Measurements from ENCODE around the gene GOLPH3. TPM values are rescaled to one million over a fixed set of nuclear protein-coding genes. Genes with fewer than 3 reads are reported as not detected.
A peak's percentile ranks its signal among the peaks of the same experiment; 100 is the strongest.
"Not testable (repeated sequence)": the region's sequence is repeated elsewhere in the genome, so short reads cannot be mapped to it uniquely, and the experiment has no call there.

Gene GOLPH3
- total RNA-seq, 1 donor from 2014 or later, result 72.9 TPM

- H3K36me3 Mint-ChIP-seq, result no peaks in the 10 kb centered on the region
- H3K4me1 Mint-ChIP-seq (ENCODE audit: unreplicated experiment), result no peaks in the 10 kb centered on the region
- no peak for DNase-seq (ENCODE audit: extremely low spot score, unreplicated experiment)
- TF ChIP-seq CTCF (conservative IDR thresholded peaks at IDR 0.05), result no peak
- no peak overlapping the region for H3K27ac Mint-ChIP-seq
- no peaks in the 10 kb centered on the region for H3K9me3 Mint-ChIP-seq
- no peaks in the 10 kb centered on the region for H3K27me3 Mint-ChIP-seq
- H3K4me3 Mint-ChIP-seq, result no peak overlapping the region
Measured at GRCh38 chr5:32083981-32084430, 90.1 kb downstream of the GOLPH3 start.

GRCh38 chr5:32082701-32083100 is 91.4 kb downstream of the GOLPH3 start:
- Mint-ChIP-seq H3K36me3 (no peaks in the 10 kb centered on the region), H3K27ac (no peak overlapping the region)
- TF ChIP-seq CTCF (conservative IDR thresholded peaks at IDR 0.05), result no peak

GRCh38 chr5:32080565-32080964 is 93.6 kb downstream of the GOLPH3 start:
- not testable (repeated sequence) for H3K9me3 Mint-ChIP-seq; H3K4me1 Mint-ChIP-seq (ENCODE audit: unreplicated experiment); DNase-seq (ENCODE audit: extremely low spot score, unreplicated experiment)

More at GRCh38 chr5:32082701-32083100, 91.4 kb downstream of the GOLPH3 start:
- Mint-ChIP-seq H3K27me3 (no peaks in the 10 kb centered on the region), H3K4me1 (ENCODE audit: unreplicated experiment) (no peaks in the 10 kb centered on the region), H3K9me3 (no peaks in the 10 kb centered on the region), H3K4me3 (no peak overlapping the region)
- DNase-seq (ENCODE audit: extremely low spot score, unreplicated experiment), result no peak

GRCh38 chr5:32078855-32079254 is 95.3 kb downstream of the GOLPH3 start:
- H3K27ac Mint-ChIP-seq; H3K4me1 Mint-ChIP-seq (ENCODE audit: unreplicated experiment); H3K36me3 Mint-ChIP-seq; H3K27me3 Mint-ChIP-seq; H3K4me3 Mint-ChIP-seq; H3K9me3 Mint-ChIP-seq; DNase-seq (ENCODE audit: extremely low spot score, unreplicated experiment): not testable (repeated sequence)

More at GRCh38 chr5:32080565-32080964, 93.6 kb downstream of the GOLPH3 start:
- not testable (repeated sequence) for H3K36me3 Mint-ChIP-seq, H3K4me3 Mint-ChIP-seq, H3K27ac Mint-ChIP-seq, H3K27me3 Mint-ChIP-seq

GRCh38 chr5:32076699-32077695 is 97.1 kb downstream of the GOLPH3 start:
- Mint-ChIP-seq H3K27me3 (no peaks in the 10 kb centered on the region), H3K4me1 (ENCODE audit: unreplicated experiment) (peaks cover 3% of the 10 kb centered on the region), H3K4me3 (no peak overlapping the region), H3K27ac (no peak overlapping the region), H3K36me3 (no peaks in the 10 kb centered on the region), H3K9me3 (no peaks in the 10 kb centered on the region)
- DNase-seq (ENCODE audit: extremely low spot score, unreplicated experiment), result no peak
- TF ChIP-seq CTCF (conservative IDR thresholded peaks at IDR 0.05), result peak; percentile 89

Other genes with a start within 250 kb of the GOLPH3 start
- gene MTMR12, start 138.6 kb upstream of the GOLPH3 start, total RNA-seq (ENCODE audit: low replicate concordance), result 22.8 and 23.5 TPM in 2 replicates

All from type B pancreatic cell (in vitro differentiated cells).